Mucosa of rectum (tissue), 2 donors: ENCODE results near the gene NUDT1.

Source experiments
- H3K27ac ChIP-seq, 2 donors: one replicate each; pipeline ENCODE4 v1.7.0; 2013; ENCODE audit warnings: inconsistent platforms in 2 of 2, low read depth in 2 of 2, low read length in 2 of 2
- H3K27me3 ChIP-seq, 2 donors: one replicate each; pipeline ENCODE4 v1.7.0; 2013; ENCODE audit warnings: low read length in 2 of 2; ENCODE audit not compliant: control insufficient read depth in 2 of 2, insufficient read depth in 2 of 2
- H3K36me3 ChIP-seq, 2 donors: one replicate each; pipeline ENCODE4 v1.7.0; 2013; ENCODE audit warnings: low read length in 2 of 2; ENCODE audit not compliant: control insufficient read depth in 2 of 2, insufficient read depth in 2 of 2
- H3K4me1 ChIP-seq, 2 donors: one replicate each; pipeline ENCODE4 v1.7.0; 2013; ENCODE audit warnings: low read length in 2 of 2, mild to moderate bottlenecking in 1 of 2; ENCODE audit not compliant: control insufficient read depth in 2 of 2, insufficient read depth in 2 of 2
- H3K4me3 ChIP-seq, 2 donors: one replicate each; pipeline ENCODE4 v1.7.0; 2013; ENCODE audit warnings: low read length in 2 of 2
- H3K9ac ChIP-seq, 2 donors: one replicate each; pipeline ENCODE4 v1.7.0; 2013; ENCODE audit warnings: low read length in 2 of 2, low read depth in 1 of 2, mild to moderate bottlenecking in 1 of 2
- H3K9me3 ChIP-seq, 2 donors: one replicate each; pipeline ENCODE4 v1.7.0; 2013; ENCODE audit warnings: low read length in 2 of 2; ENCODE audit not compliant: control insufficient read depth in 2 of 2
- donor health status: healthy.
- donor health status: Normal muscosa, but diverticular disease.

Gene NUDT1

DNA sequence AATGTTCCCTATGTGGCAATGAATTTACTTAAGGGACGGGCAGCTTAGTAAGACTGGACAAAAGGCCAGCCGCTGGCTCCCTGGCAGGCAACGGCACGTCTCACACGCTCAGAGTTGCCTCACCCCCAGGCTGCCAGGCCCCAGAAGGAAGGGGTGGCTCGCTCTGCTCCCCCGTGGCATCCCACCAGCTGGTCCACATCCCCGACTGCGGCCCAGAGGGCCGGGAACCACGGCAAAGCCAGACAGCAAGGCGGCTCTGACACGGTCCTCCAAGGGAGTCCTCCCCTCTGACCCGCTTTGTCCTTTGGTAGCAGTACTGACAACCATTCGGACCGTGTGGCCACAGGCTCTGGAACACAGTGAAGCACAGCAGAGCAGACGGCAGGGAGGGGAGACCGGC, 34.1 kb downstream of the NUDT1 start:
- H3K4me1 ChIP-seq: no peaks in the 10 kb centered on the region
- H3K9me3 ChIP-seq: no peaks in the 10 kb centered on the region
- no peak overlapping the region for H3K4me3 ChIP-seq
- H3K9ac ChIP-seq: no peak overlapping the region
- H3K27me3 ChIP-seq: no peaks in the 10 kb centered on the region
- H3K27ac ChIP-seq: no peak overlapping the region
- H3K36me3 ChIP-seq: peaks cover 11 to 18% of the 10 kb centered on the region in 2 donors

GRCh38 chr7:2278026-2278425, 36.0 kb downstream of the NUDT1 start:
- Histone ChIP-seq H3K36me3 (peaks cover 9 to 13% of the 10 kb centered on the region in 2 donors), H3K27me3 (no peaks in the 10 kb centered on the region), H3K27ac (no peak overlapping the region), H3K9ac (no peak overlapping the region), H3K4me1 (no peaks in the 10 kb centered on the region), H3K4me3 (no peak overlapping the region), H3K9me3 (no peaks in the 10 kb centered on the region)

- Histone ChIP-seq H3K9ac (no peak overlapping the region), H3K4me3 (no peak overlapping the region)
Measured at GRCh38 chr7:2279896-2280295, 37.9 kb downstream of the NUDT1 start.

DNA sequence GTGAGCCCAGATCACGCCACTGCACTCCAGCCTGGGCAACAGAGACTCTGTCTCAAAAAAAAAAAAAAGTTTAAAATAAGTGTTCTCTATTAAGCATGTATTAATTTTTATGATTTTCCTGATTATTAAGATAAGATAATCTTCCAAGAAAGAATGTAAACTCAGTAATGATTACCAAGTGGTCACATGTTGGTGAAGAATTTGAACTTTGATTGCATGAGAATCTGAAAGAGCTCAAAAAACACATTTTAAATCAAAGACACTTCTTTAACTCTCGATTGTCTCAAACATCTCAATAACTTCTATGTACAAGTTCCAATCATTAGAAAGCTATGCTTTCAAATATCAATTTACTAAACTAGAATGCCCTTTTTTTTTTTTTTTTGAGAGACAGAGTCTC, 38.4 kb downstream of the NUDT1 start:
- Histone ChIP-seq H3K4me3 (no peak overlapping the region), H3K27ac (no peak overlapping the region), H3K36me3 (peaks cover 3 to 6% of the 10 kb centered on the region in 2 donors), H3K9ac (no peak overlapping the region), H3K27me3 (no peaks in the 10 kb centered on the region), H3K4me1 (no peaks in the 10 kb centered on the region), H3K9me3 (no peaks in the 10 kb centered on the region)

More at GRCh38 chr7:2279896-2280295, 37.9 kb downstream of the NUDT1 start:
- Histone ChIP-seq H3K27me3 (no peaks in the 10 kb centered on the region), H3K9me3 (no peaks in the 10 kb centered on the region), H3K27ac (no peak overlapping the region), H3K4me1 (no peaks in the 10 kb centered on the region), H3K36me3 (peaks cover 3 to 6% of the 10 kb centered on the region in 2 donors)

DNA sequence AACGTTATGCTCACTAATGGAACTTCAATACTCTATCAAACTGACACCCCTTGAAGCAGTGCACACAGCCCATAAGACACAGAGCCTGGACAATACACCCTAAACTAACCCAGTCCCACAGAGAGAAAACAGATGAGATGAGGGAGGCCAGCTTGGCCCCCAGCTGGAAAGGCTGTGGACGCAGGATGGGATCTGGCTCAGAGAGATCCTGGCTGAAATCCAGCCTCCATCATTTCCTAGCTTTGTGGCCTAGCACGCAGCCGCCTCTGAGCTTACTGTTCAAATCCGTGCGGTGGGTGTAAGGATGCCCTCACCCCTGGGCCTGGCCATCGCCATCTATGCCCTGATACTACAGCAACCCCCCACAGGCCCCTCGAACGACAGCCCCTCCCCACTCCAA, 39.5 kb downstream of the NUDT1 start:
- Histone ChIP-seq H3K4me3 (no peak overlapping the region), H3K27ac (no peak overlapping the region), H3K9me3 (no peaks in the 10 kb centered on the region), H3K36me3 (peaks cover 3 to 6% of the 10 kb centered on the region in 2 donors), H3K9ac (no peak overlapping the region), H3K4me1 (no peaks in the 10 kb centered on the region), H3K27me3 (no peaks in the 10 kb centered on the region)

GRCh38 chr7:2282185-2282751, 40.2 kb downstream of the NUDT1 start:
- H3K9me3 ChIP-seq: no peaks in the 10 kb centered on the region
- no peaks in the 10 kb centered on the region for H3K27me3 ChIP-seq
- peaks cover 3 to 4% of the 10 kb centered on the region in 2 donors for H3K36me3 ChIP-seq
- no peak overlapping the region for H3K4me3 ChIP-seq
- no peak overlapping the region for H3K9ac ChIP-seq
- no peak overlapping the region for H3K27ac ChIP-seq
- no peaks in the 10 kb centered on the region for H3K4me1 ChIP-seq

- Histone ChIP-seq H3K4me1 (no peaks in the 10 kb centered on the region), H3K36me3 (no peaks in the 10 kb centered on the region), H3K9me3 (no peaks in the 10 kb centered on the region), H3K27me3 (no peaks in the 10 kb centered on the region), H3K27ac (no peak overlapping the region), H3K9ac (no peak overlapping the region), H3K4me3 (no peak overlapping the region)
Measured at GRCh38 chr7:2283074-2283473, 41.0 kb downstream of the NUDT1 start.

- no peaks in the 10 kb centered on the region for H3K4me1 ChIP-seq
- H3K36me3 ChIP-seq: no peaks in the 10 kb centered on the region
- no peak overlapping the region for H3K27ac ChIP-seq
- H3K9me3 ChIP-seq: no peaks in the 10 kb centered on the region
- no peak overlapping the region for H3K4me3 ChIP-seq
- no peak overlapping the region for H3K9ac ChIP-seq
- H3K27me3 ChIP-seq: no peaks in the 10 kb centered on the region
Measured at GRCh38 chr7:2287745-2288144, 45.7 kb downstream of the NUDT1 start.

- Histone ChIP-seq H3K27ac (no peak overlapping the region), H3K9ac (no peak overlapping the region), H3K9me3 (no peaks in the 10 kb centered on the region), H3K36me3 (no peaks in the 10 kb centered on the region), H3K4me1 (no peaks in the 10 kb centered on the region), H3K4me3 (no peak overlapping the region), H3K27me3 (no peaks in the 10 kb centered on the region)
Measured at GRCh38 chr7:2288503-2288902, 46.5 kb downstream of the NUDT1 start.

GRCh38 chr7:2289111-2289586, 47.1 kb downstream of the NUDT1 start:
- Histone ChIP-seq H3K4me1 (no peaks in the 10 kb centered on the region), H3K27me3 (no peaks in the 10 kb centered on the region), H3K27ac (no peak overlapping the region), H3K36me3 (no peaks in the 10 kb centered on the region), H3K4me3 (no peak overlapping the region), H3K9ac (no peak overlapping the region), H3K9me3 (no peaks in the 10 kb centered on the region)

- H3K36me3 ChIP-seq: no peaks in the 10 kb centered on the region
- no peaks in the 10 kb centered on the region for H3K27me3 ChIP-seq
- no peak overlapping the region for H3K4me3 ChIP-seq
- H3K9me3 ChIP-seq: no peaks in the 10 kb centered on the region
- no peaks in the 10 kb centered on the region for H3K4me1 ChIP-seq
- H3K27ac ChIP-seq: no peak overlapping the region
- H3K9ac ChIP-seq: no peak overlapping the region
Measured at GRCh38 chr7:2289621-2290020, 47.6 kb downstream of the NUDT1 start.
